GM18909 (cell line): ENCODE data around the gene LCN6.
"Not testable (repeated sequence)": the region's sequence is repeated elsewhere in the genome, so short reads cannot be mapped to it uniquely, and the experiment has no call there.

Experiments used
- ATAC-seq: cut with Tn5 transposase; IDR thresholded peaks from one replicate; pipeline ENCODE4 v1.9.1; 2021; ENCODE audit warnings: mild to moderate bottlenecking; ENCODE audit not compliant: unreplicated experiment, poor library complexity

Gene LCN6

DNA sequence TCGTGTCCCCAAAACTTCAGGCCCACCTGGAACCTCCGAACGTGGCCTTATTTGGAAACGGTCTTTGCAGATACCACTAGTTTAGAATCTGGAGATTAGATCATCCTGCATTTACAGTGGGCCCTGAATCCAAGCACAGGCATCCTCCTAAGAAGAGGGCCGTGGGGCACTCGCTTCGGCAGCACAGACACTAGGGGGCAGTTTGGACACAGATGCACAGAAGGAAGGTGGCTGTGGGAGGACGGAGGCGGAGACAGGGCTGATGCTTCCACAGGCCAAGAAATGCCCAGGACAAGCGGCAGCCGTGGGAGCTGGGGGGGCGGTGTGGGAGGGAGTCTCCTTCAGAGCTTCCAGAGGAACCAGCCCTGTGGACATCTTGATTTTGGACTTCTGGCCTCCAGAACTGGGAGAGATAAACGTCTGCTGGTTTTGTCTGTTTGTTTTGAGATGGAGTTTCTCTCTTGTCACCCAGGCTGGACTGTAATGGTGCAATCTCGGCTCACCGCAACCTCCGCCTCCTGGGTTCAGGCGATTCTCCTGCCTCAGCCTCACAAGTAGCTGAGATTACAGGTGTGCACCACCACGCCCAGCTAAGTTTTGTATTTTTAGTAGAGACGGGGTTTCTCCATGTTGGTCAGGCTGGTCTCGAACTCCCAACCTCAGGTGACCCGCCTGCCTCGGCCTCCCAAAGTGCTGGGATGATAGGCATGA, 12.7 kb upstream of the LCN6 start:
- not testable (repeated sequence) for ATAC-seq

DNA sequence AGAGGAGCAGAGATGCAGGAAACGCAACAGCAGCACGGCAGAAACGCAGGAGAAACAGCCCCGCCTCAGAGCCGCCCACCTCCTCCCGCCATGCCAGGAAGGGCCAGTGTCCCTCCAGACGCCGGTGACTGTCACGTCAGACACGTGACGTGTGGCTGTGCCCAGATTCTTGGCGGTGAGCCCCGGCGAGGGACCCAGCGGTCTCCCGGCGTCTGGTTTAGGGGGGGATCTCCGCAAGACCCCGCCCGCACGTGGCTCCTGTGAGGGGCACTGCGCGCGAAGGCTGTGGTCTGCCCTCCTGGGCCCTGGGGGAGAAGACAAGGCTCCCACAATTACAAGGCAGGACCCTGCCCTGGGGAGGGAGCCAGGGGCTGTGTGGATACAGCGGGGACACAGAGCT, 12.1 kb upstream of the LCN6 start:
- no peak for ATAC-seq

DNA sequence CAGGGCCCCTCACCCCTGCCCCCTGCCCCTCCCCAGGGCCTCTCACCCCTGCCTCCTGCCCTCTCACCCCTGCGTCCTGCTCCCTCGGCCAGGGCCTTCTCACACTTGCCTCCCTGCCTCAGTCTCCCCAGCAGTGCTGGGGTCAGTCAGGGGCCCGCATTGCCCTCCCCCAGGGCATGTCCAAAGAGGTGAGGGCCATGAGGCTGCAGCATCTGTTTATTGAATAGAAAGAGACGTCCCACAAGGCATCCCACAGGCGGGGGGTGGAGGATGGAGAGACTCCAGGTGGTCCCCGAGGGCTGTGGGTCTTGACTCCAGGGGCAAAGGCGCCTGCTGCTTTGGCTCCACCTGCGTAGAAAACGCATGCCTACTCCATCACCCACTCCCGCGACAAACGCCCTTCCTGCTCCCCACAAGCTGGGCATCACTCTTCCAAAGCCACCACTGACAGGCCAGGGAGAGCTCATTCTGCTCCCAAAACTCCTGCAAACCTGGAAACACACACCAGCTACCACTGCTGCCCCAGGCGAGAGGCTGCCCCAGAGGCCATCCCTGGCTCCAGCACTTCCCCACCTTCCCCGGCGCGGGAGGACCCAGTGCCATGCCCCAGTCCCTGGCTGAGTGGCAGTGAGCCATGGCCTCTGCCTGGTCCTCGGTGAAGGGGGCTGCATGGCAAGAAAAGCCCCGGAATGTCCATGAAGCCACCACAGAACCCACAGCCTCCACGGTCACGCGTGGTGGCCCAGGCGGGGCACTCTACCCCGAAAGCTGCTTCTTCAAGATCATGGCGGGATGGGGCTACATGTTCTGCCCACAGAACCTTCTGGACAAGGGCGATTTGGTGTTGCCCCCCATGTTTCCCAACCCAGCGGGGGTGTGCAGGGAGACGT, 11.4 kb upstream of the LCN6 start:
- no peak for ATAC-seq

DNA sequence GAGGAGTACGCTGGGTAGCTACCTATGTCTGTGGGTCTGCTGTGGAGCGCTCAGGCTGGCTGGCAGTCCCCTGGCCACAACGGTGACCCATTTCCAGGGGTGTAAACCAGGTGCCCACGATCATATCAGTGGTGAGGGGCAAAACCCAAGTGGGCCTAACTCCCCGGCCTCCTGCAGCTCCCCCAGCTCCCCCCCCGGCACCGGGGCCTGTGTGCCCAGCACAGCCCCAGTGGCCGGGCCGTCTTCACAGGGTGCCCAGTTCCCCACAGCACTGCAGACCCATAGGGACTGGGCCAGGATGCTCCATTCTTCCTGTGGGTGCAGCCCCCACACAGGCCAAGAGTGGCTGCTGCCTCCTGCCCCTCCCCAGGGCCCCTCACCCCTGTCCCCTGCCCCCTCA, 10.7 kb upstream of the LCN6 start:
- ATAC-seq, result no peak

DNA sequence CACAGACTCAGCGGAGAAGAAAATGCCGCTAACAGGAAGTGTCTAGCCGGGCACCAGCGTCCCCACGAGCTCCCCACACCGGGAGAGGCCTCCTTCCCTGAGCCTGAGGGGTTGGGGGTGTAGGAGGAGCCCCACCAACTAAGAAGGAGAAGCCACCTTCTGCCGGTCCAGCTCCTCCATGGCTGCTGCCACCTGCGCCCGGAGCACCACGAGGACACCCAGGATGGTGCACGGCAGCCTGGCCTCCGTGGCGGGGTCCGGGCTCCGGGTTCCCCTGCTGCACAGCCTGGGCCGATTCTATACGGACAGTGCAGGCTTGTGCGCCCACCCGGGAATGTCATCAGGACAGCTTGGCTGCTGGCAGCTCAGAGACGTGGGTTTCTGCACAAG, 9.4 kb upstream of the LCN6 start:
- ATAC-seq, result no peak

DNA sequence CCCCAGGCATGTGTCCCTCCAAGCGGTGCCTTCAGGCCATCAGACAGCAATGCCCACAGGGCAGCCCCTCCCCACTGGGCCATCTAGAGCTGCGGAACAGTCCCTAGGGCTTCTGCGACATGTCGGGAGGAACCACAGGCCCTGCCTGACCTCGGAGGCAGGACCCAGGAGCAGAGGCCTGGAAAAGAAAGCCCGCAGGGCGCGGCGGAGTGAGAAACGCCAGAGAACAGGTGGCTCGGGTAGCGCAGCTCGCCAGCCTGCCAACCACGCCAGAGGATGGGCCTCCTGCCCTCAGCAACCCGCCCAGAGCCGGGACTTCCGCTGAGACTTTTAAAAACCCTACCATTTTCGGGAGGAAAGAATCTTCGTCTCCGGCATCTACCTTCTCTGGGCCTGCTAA, 9.0 kb upstream of the LCN6 start:
- ATAC-seq, result no peak

DNA sequence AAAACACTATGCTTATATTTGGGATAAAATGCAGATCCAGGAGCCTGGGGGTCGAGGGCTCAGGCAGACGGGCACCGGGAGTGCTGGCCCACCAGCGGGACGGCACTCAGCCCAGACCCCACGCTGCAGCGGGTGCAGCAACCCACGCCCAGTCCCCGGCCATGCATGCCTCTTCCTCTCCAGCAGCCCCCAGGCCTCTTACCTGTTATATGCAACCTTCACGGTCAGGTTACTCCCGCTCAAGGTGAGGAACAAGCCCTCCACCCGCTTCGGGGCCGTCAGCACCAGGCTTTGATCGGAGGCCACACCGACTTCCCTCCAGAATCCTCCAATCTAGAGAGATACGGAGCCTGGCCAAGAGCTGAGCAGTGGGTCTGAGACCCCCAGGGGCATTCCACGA, 8.5 kb upstream of the LCN6 start:
- no peak for ATAC-seq

DNA sequence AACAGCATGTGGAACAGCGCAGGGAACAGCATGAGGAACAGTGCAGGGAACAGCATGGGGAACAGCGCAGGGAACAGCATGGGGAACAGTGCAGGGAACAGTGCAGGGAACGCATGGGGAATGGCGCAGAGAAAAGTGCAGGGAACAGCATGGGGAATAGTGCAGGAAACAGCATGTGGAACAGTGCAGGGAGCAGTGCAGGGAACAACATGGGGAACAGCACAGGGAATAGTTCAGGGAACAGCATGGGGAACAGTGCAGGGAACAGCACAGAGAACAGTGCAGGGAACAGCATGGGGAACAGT, 7.8 kb upstream of the LCN6 start:
- no peak for ATAC-seq

DNA sequence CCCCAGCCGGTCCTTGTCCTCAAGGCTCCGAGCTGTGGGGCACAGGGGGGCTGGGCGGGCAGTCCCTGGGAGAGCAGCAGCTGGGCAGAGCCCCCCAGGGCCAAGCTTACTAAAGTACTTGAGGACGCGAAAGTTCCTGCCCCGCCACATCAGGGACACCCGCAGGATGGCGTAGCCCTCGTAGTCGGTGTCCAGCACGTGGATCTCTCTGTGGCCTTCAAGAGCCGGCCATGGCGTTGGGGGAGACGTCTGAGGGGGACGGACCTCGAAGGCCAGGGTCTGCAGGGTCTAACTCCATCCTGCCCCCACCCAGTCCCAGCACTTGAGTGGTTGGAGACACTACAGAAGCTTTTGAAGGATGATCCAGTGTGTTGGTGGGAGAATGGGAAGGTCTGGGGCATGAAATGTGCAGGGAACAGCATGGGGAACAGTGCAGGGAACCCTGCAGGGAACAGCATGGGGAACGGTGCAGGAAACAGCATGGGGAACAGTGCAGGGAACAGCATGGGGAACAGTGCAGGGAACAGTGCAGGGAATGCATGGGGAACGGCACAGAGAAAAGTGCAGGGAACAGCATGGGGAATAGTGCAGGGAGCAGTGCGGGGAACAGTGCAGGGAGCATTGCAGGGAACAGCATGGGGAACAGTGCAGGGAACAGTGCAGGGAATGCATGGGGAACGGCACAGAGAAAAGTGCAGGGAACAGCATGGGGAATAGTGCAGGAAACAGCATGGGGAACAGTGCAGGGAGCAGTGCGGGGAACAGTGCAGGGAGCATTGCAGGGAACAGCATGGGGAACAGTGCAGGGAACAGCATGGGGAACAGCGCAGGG, 7.2 kb upstream of the LCN6 start:
- ATAC-seq, result not testable (repeated sequence)

DNA sequence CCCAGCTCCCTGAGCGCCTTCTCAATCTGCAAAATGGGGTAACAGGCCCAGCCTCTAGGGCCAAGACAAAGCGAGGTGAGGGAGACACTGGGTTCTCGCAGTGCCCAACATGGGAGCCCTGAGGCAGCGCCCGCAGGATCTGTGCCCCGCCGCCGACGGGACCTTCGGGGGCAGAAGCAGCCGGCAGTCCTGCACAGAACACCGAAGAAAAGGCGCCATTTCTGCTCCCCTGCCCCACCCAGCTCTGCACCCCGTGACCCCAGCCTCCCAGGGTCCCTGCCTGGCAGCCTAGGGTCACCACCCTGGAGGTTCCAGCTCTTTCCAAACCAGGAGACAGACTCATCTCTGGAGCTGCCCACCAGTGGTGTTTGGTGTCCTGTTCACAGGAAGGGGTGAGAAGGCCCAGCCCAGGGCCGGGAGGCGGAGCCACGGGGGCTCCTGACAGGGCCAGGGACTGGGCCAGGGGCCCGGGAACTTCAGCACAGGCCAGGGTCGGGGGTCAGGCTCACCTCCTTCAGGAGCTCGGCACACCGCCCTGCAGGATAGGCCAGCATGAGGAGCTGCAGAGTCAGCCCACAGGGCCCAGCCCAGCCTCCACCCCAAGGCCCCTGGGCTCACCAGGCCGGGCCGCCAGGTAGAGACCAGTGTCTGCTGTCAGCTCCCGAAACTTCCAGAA, 6.4 kb upstream of the LCN6 start:
- no peak for ATAC-seq

DNA sequence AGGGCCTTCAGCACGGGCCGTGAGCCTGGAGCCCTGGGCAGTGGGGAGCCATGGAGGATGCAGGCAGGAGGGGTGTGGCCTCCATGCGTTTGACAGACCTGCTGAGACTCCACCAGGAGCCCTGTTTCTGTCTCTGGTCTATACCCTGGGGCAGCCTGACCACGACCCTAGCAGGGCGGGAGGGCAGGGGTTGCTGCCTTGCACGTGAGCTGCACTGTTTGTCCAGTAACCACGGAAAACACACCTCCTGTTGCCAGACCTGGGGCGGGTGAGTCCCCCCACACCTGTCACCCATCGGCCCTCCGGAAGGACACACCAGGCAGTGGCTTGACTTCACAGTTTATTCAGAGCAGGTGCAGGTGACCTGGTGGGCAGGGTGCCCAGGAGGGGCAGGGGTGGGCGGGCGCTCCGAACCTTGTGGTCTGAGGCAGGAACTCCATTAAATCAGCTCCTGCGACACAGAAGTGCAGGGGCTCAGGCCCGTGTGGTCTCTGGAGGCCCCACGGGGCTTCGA, 5.8 kb upstream of the LCN6 start:
- ATAC-seq, result no peak

DNA sequence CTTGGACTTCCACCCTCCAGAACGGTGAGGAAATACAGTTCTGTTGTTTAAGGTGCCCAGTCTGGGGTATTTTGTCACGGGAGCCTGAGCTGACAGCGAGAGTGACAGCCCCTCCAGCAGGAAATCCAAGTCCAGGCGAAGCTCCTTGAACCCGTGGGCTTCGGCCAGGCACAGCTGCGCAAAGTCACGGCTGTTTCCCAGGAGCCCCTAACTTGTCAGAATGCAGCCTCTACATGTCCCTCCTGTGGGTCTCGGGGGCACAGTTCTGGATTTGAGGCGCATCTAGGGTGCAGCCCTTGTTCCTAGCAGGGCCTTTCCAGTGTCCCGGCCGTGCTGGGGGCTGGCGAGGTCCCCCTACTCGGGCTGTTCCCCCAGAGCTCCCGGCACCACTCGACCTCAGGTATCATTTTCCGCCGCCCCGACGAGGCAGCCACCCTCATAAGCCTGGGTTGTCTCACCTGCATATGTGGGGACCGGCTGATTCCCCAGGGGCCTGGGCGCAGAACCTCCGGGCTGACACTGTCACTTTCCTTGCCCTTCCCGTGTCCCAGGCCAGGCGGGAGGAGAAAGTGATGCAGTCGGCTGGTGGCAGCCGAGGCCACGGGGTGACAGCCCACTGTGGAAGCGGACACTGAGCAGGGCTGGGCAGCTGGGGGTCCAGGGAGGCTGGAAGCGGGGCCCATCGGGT, 5.2 kb upstream of the LCN6 start:
- no peak for ATAC-seq

DNA sequence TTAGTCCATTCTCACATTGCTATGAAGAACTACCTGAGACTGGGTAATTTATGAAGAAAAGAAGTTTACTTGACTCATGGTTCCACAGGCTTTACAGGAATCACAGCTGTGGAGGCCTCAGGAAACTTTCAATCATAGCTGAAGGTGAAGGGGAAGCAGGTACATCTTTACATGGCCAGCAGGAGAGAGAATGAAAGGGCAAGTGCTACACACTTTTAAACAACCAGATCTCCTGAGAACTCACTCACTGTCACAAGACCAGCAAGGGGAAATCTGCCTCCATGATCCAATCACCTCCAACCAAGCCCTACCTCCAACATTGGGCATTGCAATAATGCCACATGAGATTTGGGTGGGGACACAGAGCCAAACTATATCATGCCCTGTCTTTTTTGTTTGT, 3.5 kb upstream of the LCN6 start:
- no peak for ATAC-seq

DNA sequence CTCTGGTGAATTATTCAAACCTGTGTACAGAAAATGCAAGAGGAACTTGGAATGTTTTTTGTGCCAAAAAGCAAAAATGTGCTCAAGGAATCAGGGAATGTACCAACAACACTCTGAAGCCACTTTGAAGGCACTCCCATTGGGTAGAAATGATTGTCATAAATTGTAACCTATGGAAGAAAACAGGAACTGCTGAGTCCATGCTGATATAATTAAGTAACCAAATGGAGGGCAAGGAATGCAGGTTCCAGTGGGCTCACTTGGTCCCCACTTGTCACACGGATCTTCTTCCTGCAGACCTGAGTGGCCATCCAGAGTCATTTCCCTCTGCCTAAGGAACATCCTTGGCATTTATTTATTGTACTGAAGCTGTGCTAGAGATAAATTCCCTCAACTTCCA, 2.9 kb upstream of the LCN6 start:
- ATAC-seq, result no peak

DNA sequence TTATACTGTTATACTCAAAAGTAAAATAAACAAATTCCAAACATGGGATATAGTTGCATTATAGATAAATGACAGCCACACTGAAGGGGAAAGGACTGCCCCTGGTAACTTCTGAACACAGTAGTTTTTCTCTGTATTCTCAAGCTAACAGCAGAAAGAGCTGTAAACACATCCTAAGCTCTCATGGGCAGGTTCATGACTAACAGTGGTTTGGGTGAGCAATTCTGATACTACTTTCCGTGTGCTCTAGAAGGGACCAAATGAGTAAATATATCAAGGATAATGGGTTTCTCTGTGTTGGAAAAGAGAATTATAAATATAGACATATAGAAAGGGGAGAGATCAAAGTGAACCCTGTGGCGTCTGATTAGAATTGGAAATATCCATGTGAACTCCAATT, 2.2 kb upstream of the LCN6 start:
- ATAC-seq, result no peak

DNA sequence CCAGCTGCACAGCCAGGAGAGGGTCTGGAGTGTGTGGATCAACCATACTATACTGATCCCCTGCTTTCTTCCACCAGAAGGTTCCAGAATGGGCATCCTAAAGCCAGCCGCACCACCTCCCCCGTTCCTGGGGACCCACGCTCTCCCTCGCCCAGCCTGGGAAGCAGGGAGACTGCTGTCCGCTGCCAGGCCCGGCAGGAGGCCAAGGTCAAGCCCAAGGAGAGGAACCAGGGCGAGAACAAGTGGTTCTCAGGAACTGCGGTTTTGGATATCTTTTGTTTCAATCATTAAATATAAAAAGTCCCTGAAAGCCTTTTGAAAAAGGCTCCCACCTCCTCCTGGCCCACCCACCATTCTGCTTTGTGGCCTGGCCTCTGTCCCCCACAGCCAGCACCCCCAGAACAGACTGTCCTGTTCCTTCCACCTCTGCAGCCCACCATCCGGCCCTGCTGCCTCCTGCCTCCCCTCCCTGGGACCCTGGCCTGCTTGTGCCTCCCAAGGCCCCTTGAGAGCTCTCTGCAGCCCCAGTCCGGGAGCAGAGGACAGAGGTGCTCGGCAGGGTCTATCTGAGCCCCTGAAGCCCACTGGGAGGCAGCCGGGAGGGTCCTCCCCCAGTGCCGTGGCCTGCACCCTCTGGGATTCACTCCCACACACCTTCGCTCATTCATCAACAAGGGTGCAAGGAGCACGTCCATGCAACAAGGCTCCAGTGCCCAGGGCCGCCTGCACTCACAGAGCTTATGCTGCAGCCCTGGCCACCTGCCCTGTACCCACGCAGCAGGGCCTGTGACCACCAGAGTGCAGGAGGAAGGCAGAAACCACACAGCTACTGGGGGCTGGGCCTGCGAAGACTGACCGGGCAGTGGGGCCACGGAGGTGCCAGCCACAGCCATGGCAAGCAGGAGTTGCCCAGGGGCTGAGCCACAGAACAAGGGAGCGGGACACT, 614 bp upstream of the LCN6 start:
- no peak for ATAC-seq

DNA sequence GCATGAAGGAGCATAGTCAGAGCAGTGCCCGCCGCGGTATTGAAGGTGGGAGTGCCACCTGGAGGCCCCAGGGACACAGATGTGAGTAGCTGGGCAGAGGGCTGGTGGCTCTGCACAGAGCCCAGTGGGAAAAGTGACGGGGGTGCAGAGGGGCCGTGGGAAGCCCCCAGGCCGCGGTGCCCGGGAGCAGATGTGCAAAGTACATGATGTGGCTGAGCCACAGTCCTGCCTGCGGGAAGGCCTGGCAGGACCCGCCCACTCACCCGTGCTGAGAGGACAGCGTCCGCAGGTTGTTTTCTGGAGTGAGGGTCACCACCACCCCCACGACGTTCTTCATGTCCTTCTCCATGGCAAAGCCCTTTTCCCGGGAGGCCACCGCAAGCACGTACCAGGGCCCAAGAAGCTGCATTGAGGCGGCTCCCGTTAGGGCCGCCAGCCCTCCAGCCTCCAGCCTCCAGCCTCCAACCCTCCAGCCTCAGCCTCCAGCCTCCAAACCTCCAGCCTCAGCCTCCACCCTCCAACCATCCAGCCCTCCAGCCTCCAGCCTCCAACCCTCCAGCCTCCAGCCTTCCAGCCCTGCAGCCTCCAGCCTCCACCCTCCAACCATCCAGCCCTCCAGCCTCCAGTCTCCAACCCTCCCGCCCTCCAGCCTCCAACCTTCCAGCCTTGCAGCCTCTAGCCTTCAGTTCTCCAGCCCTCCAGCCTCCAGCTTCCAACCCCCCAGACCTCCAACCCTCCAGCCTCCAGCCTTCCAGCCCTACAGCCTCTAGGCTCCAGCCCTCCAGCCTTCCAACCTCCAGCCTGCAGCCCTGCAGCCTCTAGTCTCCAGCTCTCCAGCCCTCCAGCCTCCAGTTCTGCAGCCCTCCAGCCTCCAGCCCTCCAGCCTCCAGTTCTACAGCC, 914 bp downstream of the LCN6 start:
- no peak for ATAC-seq

DNA sequence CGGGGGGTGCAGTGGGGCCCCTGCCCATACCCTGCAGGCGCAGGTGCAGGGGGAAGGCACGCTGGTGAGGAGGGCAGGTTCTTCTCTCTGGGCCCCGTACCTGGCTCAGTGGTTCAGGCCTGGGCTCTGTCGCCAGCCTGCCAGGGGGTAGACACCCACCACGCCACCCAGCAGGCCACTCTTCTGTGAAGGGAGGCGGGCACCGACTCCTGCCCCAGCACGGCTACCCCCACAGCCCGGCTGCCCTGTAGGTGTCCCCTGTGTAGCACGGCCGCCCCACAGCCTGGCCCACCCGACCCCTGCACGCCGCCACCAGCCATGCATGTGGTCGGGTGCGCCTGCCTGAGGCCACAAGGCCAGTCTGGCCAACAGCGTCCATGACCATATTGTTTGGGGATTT, 1.7 kb downstream of the LCN6 start:
- no peak for ATAC-seq
